RWPE1 (cell line): ENCODE data around the gene KRTAP22-1.

Experiments used
- CTCF ChIA-PET: fragments of 350-600 bp; sonication (Branson Sonifier 250); formaldehyde crosslinking; extraction: SDS; loops from one replicate; lab custom pipeline; 2021; lab: Yijun Ruan, JAX
- POLR2A ChIA-PET: fragments of 400-600 bp; formaldehyde crosslinking; extraction: SDS; loops from one replicate; lab custom pipeline; 2020; ENCODE audit warnings: antibody characterized with exemption; ENCODE audit not compliant: low non-redundant PET; lab: Yijun Ruan, JAX
- DNase-seq: peaks from one replicate; pipeline ENCODE4 v3.0.0; 2012; ENCODE audit warnings: low spot score
- H3K27ac ChIP-seq: fragments of 450-650 bp; 2 replicates; pipeline ENCODE4 v1.5.1; 2017
- CTCF ChIP-seq: fragments of 450-650 bp; conservative IDR thresholded peaks from 2 replicates; pipeline ENCODE4 v1.5.1; 2017; ENCODE audit warnings: low read depth, mild to moderate bottlenecking

The KRTAP22-1 gene

GRCh38 chr21:30563630-30564029 lies 37.3 kb upstream of the KRTAP22-1 start:
- POLR2A ChIA-PET: no interaction called here
- H3K27ac ChIP-seq: no peak overlapping the region
- TF ChIP-seq CTCF: no peak
- no peak for DNase-seq
- CTCF ChIA-PET: interaction anchor here (0.6 kb wide), 1 partner anchor 243 kb away, joined by 7 read pairs; no protein-coding TSS in a partner anchor

GRCh38 chr21:30567617-30568016 lies 33.3 kb upstream of the KRTAP22-1 start:
- no peak for TF ChIP-seq CTCF
- DNase-seq: no peak
- ChIA-PET CTCF (interaction anchor here (0.5 kb wide), 1 partner anchor 12 kb away, joined by 4 read pairs; no protein-coding TSS in a partner anchor), POLR2A (no interaction called here)
- no peak overlapping the region for H3K27ac ChIP-seq

GRCh38 chr21:30577766-30578165 lies 23.1 kb upstream of the KRTAP22-1 start:
- no peak for DNase-seq
- TF ChIP-seq CTCF: no peak
- no peak overlapping the region for H3K27ac ChIP-seq
- CTCF ChIA-PET: no interaction called here
- POLR2A ChIA-PET: no interaction called here

- no peak for TF ChIP-seq CTCF
- H3K27ac ChIP-seq: no peak overlapping the region
- ChIA-PET POLR2A (no interaction called here), CTCF (no interaction called here)
- no peak for DNase-seq
Observed at GRCh38 chr21:30579346-30579745, 21.5 kb upstream of the KRTAP22-1 start.

- no peak overlapping the region for H3K27ac ChIP-seq
- no peak for TF ChIP-seq CTCF
- ChIA-PET POLR2A (no interaction called here), CTCF (no interaction called here)
- no peak for DNase-seq
Observed at GRCh38 chr21:30580132-30580531, 20.8 kb upstream of the KRTAP22-1 start.

GRCh38 chr21:30582870-30583269 lies 18.0 kb upstream of the KRTAP22-1 start:
- H3K27ac ChIP-seq: no peak overlapping the region
- ChIA-PET POLR2A (no interaction called here), CTCF (no interaction called here)
- no peak for DNase-seq
- TF ChIP-seq CTCF: no peak

GRCh38 chr21:30590297-30590696 lies 10.6 kb upstream of the KRTAP22-1 start, which contains the start of gene KRTAP22-2:
Gene KRTAP22-2, minus strand, starts transcription at chr21:30590397.
- H3K27ac ChIP-seq: no peak within 1 kb of the TSS
- no peak for DNase-seq
- ChIA-PET POLR2A (no interaction called here), CTCF (no interaction called here)
- TF ChIP-seq CTCF: no peak
